Retinal pigment epithelial cell (primary cell): ENCODE results near the gene VEPH1.
A peak's percentile ranks its signal among the peaks of the same experiment; 100 is the strongest.

Experiments
- DNase-seq: peaks from one replicate; pipeline ENCODE4 v3.0.0-alpha.2; 2010; ENCODE audit warnings: low read depth
- H3K4me3 ChIP-seq: 2 replicates; pipeline ENCODE4 v1.5.1; 2011; ENCODE audit warnings: mild to moderate bottlenecking, low read length, control low read depth, moderate library complexity
- TF ChIP-seq, protein P1 (sequence below): conservative IDR thresholded peaks from 2 replicates; pipeline ENCODE4 v1.5.1; 2011; ENCODE audit warnings: low read depth, low read length, control low read depth, inconsistent platforms

VEPH1 gene

DNA sequence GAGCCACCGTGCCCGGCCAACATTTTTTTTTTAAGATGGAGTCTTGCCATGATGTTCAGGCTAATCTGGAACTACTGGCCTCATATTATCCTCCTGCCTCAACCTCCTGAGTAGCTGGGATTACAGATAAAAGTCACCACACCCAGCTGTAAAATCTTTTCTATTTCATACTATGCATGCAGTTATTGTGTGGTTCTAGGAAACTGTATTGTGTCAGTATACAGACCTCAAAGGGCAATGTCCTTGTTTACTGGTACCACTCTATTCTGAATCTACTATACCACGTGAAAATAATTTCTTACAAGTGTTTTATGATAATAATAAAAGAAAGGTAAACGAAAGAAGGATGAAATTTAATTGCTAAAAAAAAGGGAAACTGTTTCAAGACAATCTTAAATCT lies 190.0 kb downstream of the VEPH1 start:
- TF ChIP-seq, protein P1, sequence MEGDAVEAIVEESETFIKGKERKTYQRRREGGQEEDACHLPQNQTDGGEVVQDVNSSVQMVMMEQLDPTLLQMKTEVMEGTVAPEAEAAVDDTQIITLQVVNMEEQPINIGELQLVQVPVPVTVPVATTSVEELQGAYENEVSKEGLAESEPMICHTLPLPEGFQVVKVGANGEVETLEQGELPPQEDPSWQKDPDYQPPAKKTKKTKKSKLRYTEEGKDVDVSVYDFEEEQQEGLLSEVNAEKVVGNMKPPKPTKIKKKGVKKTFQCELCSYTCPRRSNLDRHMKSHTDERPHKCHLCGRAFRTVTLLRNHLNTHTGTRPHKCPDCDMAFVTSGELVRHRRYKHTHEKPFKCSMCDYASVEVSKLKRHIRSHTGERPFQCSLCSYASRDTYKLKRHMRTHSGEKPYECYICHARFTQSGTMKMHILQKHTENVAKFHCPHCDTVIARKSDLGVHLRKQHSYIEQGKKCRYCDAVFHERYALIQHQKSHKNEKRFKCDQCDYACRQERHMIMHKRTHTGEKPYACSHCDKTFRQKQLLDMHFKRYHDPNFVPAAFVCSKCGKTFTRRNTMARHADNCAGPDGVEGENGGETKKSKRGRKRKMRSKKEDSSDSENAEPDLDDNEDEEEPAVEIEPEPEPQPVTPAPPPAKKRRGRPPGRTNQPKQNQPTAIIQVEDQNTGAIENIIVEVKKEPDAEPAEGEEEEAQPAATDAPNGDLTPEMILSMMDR = no peak
- H3K4me3 ChIP-seq = no peak overlapping the region
- DNase-seq = no peak

DNA sequence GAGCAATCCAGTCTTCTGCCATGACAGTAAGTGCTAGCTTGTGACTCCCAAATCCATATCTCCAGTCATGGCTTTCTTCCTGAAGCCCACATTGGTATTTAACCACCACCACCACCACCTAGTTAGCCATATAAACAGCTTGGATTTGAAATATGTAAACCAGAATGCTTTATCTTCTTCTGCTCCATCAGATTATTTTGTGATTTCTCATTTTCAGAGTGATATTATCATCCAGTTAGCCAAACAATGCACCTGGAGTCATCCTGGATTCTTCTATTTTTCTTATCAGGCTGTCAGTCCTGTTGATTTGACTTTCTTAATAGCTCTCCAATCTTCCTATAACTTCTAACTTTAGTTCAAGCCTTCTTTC lies 190.9 kb downstream of the VEPH1 start:
- TF ChIP-seq, protein P1 = no peak
- no peak overlapping the region for H3K4me3 ChIP-seq
- no peak for DNase-seq

DNA sequence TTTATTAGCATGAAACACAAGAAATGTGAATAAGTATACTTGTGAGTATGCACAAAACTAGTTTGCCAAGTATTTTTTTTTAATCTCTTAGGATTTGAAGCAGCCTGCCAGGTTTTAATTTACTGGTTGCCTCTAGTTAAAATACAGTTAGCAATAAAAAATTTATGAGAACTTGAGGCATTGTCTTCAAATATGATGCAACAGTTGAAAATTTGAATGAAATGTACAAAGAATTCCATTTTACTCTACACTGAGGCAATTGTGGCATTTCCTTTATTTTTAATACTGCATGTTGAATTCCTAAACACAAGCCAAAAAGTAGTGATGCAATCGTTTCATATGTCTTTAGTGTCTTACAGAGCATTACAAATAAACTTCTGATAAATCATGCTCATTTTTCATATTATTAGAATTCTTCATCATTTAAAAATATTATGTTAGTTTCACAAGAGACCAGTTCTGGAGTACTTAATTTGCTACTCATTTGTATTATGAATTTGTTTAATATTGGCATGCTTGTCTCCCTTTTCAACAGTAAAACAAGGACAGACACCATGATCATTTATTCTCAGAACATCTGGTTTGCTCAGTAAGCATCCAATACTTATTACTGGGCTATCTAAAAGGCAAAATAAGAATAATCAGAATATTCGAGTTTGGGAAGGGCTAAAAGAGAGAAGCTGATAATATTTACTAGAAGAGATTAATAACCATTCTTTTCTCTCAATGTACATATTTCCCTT lies 191.4 kb downstream of the VEPH1 start:
- no peak overlapping the region for H3K4me3 ChIP-seq
- TF ChIP-seq, protein P1 = no peak
- peak; percentile 54 for DNase-seq

DNA sequence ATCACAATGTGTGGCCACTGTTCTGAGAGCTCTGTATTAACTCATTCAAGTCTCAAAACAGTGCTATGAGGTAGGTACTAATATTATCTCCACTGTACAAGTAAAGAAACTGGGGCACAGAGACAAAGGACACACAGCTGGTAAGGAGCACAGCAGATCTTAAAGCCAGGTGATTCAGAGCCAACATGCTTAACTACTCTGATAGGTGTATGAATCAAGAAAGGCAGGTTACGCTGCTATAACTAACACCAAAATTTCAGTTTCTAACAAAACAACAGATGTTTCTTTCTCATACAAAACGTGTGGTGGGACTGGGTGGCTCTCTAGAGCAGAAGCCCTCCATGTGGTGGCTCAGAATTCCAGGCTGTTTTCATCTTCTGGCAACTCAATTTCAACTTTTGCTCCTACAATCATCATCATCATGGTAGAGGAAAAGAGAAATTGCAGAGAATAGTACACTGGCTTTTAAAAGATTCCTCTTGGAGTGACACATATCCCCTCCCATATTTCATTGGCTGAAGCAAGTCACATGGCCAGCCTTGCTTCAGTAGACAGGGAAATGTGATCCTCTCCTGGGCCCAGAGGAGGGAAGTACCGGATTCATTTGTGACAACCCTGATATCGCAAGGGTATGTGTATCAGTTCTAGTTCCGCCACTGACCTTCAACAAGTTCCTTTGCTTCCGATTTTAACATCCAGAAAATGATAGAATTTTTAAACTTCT lies 192.7 kb downstream of the VEPH1 start:
- no peak for DNase-seq
- TF ChIP-seq, protein P1 = no peak
- no peak overlapping the region for H3K4me3 ChIP-seq

DNA sequence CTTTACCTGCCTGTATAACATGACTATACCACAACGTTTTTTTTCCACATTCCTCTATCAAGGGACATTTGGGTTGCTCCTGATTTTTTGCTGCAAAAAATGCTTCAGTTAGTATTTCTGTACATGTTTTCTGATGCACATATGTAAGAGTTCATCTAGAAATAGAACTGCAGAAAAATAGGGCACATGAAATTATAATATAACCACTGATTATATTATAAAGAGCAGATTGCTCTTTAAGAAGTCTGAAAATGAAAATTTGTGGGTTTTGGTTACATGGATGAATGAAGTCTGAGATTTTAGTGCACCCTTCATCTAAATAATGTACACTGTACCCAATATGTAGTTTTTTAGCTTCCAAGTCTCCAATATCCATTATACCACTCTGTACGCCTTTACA lies 196.7 kb downstream of the VEPH1 start:
- TF ChIP-seq, protein P1 = no peak
- DNase-seq = no peak
- H3K4me3 ChIP-seq = no peak overlapping the region

DNA sequence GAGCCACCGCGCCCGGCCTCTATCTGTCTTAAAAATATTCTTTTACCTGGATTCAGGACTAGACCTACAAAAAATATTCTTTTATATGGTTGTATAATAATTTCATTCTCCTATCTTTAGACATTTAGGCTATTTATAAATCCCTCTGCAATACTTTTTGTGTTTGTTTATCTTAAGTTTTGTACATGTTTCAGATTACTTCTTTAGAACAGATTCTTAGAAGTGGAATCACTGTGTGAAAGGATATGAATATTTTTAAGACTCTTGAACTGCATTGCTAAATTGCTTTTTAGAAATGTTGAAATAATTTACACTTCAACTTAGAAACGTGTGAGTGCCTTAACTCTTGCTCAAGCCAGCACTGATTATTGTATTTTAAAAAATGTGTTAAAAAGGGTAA lies 197.8 kb downstream of the VEPH1 start:
- DNase-seq = no peak

More for the DNA sequence above, 197.8 kb downstream of the VEPH1 start:
- no peak overlapping the region for H3K4me3 ChIP-seq
- TF ChIP-seq, protein P1 = no peak
